GM18861 (cell line): ENCODE data around the gene CDC42BPB.
"Not testable (repeated sequence)": the region's sequence is repeated elsewhere in the genome, so short reads cannot be mapped to it uniquely, and the experiment has no call there.

Source experiments
- ATAC-seq: cut with Tn5 transposase; IDR thresholded peaks from one replicate; pipeline ENCODE4 v1.9.1; 2021; ENCODE audit not compliant: unreplicated experiment

Gene CDC42BPB

DNA sequence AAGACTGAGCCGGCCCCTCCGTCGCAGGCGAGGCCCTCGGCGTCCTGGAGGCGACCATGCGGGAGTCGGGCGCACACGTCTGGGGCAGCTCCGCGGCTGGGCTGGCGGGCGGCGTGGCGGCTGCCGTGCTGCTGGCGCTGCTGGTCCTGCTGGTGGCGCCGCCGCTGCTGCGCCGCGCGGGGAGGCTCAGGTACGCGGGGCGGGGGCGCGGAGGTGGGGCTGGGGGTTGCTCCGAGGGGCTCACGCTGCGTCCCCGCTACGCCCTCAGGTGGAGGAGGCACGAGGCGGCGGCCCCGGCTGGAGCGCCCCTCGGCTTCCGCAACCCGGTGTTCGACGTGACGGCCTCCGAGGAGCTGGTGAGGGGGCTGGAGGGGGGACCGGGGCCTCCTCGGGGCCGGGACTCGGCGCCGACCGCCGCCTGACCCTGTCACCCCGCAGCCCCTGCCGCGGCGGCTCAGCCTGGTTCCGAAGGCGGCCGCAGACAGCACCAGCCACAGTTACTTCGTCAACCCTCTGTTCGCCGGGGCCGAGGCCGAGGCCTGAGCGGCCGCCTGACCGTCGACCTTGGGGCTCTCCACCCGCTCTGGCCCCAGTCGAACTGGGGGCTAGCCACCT, 127.1 kb downstream of the CDC42BPB start:
- ATAC-seq = no peak

DNA sequence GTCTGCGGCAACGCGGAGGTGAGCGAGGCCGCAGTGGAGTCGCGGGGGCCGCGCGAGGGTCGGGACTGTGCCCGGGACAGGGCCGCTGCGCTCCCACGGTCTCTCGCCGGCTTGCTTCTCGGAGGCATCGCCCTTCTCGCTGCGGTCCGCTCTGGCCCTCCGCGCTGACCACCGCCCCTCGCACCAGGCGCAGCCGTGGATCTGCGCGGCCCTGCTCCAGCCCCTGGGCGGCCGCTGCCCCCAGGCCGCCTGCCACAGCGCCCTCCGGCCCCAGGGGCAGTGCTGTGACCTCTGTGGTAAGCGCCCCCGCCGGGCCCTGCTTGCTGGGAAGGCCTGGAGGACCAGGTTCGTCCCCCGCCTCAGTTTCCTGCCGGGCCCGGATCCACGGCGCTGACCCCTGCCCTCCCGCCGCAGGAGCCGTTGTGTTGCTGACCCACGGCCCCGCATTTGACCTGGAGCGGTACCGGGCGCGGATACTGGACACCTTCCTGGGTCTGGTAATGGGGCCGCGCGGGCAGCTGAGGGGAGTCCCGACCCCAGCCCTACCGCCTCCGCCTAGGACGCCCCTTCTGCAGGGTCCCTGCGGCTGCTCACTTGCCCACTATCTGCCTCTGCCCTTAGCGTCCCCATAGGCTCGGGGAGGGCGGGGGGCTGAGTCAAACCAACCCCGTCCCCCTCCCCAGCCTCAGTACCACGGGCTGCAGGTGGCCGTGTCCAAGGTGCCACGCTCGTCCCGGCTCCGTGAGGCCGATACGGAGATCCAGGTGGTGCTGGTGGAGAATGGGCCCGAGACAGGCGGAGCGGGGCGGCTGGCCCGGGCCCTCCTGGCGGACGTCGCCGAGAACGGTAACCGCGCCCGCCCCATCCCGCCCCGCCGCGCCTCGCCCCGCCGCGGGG, 127.9 kb downstream of the CDC42BPB start:
- ATAC-seq = no peak

DNA sequence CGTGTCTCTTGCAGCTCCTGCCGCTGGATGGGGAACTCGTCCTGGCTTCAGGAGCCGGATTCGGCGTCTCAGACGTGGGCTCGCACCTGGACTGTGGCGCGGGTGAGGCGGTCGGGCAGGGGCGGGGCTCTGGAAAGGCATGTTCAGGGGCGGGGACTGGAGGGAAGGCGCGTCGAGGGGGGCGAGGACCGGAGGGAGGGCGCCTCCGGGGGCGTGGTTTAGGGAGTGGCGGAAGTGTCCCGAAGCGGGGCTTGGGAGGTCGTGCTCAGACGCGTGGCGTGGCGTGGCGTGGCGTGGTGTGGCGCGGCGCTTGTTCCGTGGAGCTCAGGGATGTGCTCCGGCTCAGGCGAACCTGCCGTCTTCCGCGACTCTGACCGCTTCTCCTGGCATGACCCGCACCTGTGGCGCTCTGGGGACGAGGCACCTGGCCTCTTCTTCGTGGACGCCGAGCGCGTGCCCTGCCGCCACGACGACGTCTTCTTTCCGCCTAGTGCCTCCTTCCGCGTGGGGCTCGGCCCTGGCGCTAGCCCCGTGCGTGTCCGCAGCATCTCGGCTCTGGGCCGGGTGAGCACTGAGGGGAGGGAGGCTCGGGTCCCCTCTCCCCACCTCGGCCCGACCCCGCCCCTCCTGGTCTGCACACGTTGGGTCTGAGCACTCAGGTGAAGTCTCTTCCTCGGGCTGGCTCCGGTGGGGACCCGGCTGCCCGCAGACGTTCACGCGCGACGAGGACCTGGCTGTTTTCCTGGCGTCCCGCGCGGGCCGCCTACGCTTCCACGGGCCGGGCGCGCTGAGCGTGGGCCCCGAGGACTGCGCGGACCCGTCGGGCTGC, 128.7 kb downstream of the CDC42BPB start:
- ATAC-seq = no peak

DNA sequence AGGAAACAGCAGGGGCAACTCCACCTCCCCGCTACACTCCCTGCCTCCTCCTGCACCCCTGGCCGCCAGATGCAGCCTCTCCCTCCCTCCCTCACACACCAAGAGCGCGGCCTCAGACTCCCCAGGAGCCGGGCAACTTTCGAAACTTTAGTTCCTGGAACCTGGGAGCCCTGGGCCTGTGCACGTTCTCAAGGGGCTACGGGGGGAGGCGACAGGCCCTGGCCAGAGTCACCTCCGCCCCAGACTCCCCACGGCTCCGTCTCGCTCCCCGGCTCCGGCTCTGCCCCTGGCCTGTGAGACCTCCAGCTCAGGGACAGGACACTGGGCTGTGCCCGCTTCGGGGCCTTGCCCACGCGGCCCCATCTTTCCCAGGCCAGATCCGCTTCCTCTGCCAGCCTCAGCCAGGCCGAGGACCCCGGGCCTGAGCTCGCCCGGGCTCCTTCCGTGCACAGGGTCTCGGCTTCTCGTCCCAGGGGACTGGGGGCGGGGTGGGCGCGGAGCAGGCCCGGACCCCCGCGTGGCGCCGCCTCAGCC, 129.4 kb downstream of the CDC42BPB start:
- no peak for ATAC-seq

DNA sequence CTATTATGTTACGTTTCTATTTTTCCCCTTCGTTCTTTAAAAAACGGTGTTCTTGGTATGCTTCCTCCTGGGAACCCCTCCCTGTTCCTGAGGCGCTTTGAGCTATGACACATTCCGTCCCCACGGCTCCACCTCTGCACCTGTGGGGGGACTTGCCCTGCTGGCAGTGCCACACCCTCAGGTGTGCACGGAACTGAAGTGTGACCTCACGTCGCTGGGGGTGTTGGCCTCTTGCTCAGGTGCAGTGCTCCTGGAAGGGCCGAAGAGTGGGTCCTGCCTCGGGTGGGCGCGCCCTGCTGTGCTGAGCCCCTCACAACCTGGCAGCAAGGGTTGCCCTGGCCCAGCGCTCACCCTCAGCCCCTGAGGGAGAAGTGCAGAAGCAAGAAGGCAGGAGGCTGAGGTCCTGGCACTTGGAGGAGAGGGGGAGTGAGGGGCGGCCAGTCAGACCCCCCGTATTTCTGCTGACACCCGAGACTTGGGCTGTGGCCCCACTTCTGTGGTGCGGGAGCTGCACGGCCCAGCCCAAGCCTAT, 129.9 kb downstream of the CDC42BPB start:
- no peak for ATAC-seq

DNA sequence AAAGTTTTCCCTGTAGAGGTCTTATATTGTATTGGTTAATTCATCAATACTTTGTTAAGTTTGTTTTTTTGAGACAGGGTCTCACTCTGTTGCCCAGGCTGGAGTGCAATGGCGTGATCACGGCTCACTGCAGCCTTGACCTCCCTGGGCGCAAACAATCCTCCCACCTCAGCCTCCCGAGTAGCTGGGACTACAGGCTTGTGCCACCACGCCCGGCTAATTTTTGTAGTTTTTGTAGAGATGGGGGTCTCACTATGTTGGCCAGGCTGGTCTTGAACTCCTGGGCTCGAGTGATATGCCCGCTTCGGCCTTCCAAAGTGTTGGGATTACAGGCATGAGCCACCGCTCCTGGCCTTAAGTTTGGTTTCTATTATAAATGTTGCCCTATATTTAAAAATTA, 130.5 kb downstream of the CDC42BPB start:
- ATAC-seq = not testable (repeated sequence)

GRCh38 chr14:102926104-102926503, 131.2 kb downstream of the CDC42BPB start:
- no peak for ATAC-seq

DNA sequence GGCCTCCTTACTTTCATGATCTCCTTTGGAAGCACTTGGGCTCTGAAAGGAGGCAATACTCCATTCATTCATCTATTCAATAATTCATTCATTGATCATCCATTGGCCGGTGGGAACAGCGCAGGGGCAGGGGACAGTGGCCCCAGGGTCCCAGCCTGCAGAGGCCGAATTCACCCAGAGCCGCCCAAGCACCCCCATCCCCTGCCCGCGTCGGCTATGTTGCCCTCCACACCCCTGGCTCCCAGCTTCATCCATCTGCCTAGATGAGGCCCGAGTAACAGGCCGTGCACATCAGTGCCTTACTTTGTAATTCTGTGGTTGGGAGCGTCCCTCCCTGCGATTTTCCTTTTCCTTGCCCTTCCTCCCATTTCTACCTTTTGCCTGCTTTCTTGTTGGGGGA, 131.7 kb downstream of the CDC42BPB start:
- no peak for ATAC-seq

GRCh38 chr14:102924632-102925588, 132.4 kb downstream of the CDC42BPB start:
- ATAC-seq = no peak

DNA sequence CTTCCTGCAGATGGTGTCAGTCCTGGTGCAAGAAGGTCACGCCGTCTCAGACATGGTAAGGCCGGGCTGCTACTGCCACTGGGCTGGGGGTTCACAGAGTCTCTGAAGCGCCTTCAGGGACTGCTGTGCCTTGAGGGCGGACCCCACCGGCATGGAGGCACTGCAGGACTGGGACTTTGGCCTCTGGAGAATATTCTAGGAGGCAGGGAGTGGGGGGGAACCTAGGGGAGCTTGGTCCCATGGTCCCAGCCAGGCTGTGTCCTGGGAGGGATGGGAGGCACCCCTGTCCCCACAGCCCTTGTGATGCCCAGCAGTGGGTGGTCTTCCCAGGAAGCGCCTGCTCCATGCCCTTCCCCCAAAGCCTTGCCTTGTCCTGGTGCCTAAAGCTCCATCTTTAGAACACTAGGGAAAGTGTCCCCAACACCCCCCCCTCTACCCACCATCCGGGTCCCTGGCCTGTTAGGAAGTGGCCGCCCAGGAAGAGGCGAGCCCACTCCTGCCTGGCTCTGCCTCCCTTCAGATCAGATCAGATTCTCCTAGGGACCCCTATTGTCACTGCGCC, 133.3 kb downstream of the CDC42BPB start:
- no peak for ATAC-seq

DNA sequence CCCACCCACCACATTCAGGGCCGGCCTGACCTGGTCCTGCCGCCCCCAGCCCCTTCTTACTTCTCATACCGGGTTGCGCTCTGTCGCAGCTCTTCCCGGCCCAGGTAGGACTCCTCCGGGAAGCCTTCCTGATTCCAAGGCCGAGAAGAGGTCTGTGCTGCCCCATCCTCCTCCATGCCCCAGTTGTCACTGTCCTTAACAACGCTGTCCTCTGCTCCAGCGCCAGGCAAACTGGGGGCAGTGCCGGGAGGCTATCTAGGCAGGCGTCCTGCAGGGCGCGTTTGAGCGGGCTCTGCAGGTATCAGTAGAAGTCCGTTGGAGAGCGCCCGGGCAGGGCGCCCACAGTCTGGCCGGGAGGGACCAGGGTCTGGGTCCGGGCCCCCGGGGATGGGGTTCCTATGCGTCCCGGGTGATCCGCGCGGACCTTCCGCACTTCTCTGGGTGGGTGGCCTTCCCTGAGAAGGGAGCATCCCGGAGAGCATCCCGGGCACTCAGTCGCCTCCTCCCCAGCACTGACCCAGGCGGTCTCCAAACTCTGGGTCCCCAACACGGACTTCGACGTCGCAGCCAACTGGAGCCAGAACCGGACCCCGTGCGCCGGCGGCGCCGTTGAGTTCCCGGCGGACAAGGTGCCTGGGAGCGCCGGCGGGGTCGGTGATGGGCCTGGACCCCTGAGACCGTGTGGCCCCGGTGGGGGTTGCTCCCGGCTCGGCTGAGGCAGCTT, 134.0 kb downstream of the CDC42BPB start:
- no peak for ATAC-seq

DNA sequence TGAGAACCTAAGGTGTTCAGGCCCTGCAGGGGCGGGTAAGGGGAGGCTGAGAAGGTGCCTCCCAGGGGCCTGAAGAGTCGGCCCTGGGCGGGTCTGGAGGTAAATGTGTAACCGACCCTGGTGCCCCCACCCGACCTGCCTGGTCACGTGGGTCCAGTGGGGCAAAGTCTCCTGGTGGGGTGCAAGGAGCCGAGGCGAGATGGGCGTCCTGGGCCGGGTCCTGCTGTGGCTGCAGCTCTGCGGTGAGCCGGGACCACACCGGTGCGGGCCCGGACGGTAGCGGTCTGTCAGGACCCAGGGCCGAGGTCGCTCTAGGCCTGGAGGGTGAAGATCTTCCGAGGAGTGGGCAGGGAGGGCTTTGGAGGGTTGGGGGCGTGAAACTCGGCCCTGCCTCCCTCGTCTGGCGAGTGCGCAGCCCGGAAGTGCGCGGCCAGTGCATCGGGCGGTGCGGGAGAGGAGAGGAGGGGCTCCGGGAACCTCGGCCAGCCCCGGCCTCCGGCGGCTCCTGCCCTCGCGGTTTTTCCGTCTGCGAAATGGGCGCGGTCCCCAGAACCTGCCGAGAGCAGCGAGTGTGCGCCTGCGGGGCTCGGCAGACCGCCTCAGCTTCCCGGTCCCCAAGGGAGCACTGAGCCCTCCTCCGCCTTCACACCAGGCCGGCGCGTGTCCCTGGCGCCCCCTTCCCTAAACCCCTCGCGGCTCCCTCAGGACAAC, 134.7 kb downstream of the CDC42BPB start, which contains the start of gene AMN:
Gene AMN, plus strand, starts transcription at position 174 of the 711 bp plus-strand sequence. Its CDS starts 26 bp downstream, at position 200.
- ATAC-seq = no peak

DNA sequence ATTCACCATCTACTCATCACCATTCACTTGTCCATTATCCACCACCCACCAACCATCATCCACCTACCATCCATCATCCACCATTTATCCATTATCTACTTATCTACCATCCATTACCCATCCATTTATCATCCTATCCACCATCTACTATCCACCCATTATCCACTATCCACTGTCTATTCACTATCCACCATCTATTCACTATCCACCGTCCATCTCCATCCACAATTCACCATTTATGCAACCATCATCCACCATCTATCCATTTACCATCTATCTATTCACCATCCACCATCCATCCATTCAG, 136.4 kb downstream of the CDC42BPB start:
- no peak for ATAC-seq

DNA sequence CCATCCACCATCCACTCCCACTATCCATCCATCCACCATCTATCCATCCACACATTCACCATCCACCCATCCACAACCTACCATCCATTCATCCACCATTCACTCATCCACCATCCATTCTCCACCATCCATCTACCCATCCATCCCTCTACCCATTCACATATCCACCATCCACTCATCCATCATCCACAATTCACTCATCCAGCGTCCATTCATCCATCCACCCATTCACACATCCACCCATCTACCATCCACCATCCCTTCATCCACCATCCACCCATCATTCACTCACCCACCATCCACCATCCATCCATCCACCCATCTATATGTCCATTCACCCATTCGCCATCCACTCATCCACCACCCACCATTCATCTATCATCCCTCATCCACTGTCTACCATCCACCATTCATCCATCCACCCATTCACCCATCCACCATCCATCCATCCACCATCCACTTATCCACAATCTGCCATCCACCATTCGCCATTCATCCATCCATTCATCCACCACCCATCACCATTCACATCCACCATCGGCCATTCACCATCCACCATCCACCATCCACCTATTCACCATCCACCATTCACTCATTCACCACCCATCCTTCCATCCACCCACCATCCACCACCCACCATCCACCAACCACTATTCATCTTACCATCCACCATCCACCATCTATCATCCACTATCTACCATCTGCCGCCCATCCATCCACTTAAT, 136.9 kb downstream of the CDC42BPB start:
- no peak for ATAC-seq

GRCh38 chr14:102918438-102918837, 138.9 kb downstream of the CDC42BPB start:
- ATAC-seq = no peak

DNA sequence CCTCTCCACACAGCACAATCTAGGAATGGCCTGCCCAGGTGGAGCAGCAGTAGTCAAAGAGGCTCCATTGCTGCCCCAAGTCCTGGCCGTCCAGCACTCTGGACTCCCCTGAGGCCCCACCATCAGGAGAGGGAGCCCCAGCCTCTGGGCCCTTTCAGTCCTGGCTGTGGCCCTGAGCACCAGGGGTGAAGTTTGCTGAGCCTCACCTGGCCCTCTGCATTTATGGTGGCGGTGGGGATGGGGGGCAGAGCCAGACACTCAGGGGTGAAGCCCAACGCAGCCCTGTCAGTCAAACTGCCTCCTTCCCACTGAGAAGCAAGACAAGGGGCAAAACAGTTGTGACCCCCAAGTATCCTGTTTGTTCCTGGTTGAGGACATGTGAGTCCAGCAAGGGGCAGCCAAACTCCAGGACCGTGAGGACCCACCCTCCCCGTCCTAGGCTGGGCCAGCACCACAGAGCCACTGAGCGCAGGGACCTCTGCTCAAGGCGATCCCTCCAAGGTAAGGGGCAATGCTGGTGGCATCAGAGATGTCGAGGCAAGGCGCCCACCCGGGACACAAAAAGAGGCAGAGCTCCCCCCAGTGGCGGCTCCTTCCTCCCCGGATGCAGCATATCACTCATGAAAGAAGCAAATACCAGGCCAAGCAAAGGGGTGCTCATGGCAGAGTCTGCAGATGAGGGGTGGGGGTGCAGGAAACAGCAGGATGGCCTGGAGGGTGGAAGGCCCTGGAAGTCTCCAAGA, 139.7 kb downstream of the CDC42BPB start:
- ATAC-seq = no peak

- no peak for ATAC-seq
Observed at GRCh38 chr14:102917056-102917385, 140.3 kb downstream of the CDC42BPB start.
